Peyer's patch (tissue), 4 donors: ENCODE measurements around the gene ADISSP.

Source experiments
- POLR2A ChIP-seq, 2 donors: fragments of 450-650 bp; IDR thresholded peaks; one replicate each; pipeline ENCODE4 v1.5.1; 2017; ENCODE audit warnings: antibody characterized with exemption in 2 of 2, mild to moderate bottlenecking in 2 of 2, moderate library complexity in 2 of 2
- TF ChIP-seq, protein P1 (sequence below), 6 experiments: fragments of 450-650 bp in 4 of 6; fragments of 200-600 bp in 2 of 6; sonication (generic) in 1 of 6; IDR thresholded peaks; one replicate each; pipeline ENCODE4 v1.5.1; 2017 to 2019; ENCODE audit warnings: antibody characterized with exemption in 6 of 6, mild to moderate bottlenecking in 3 of 6, moderate library complexity in 1 of 6

DNA sequence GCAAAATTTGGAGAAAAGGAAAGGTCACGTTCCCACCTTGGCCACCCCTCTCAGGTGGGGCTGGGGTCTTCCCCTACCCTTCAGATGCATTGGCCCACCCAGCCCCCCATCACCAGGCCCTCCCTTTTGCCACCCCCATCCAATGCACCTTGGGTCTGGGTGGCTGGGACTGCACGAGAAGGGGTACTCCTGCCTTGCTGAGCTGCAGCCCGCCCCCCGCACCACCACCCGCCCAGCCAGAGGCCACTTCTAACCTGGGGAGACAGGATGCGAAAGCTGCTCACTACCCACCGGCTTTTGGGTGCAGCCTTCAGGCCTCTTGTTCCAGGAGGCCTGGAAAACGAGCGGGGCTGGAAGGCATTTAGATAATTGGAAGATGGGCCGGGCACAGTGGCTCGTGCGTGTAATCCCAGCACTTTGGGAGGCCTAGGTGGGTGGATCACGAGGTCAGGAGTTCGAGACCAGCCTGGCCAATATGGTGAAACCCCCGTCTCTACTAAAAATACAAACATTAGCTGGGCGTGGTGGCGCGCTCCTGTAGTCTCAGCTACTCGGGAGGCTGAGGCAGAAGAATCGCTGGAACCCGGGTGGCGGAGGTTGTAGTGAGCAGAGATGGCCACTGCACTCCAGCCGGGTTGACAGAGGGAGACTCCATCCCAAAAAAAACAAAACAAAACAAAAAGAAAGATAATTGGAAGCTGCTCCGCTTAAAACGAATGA lies 27.3 kb upstream of the ADISSP start:
- TF ChIP-seq POLR2A (IDR thresholded peaks at IDR 0.05): no peak
- TF ChIP-seq, protein P1, sequence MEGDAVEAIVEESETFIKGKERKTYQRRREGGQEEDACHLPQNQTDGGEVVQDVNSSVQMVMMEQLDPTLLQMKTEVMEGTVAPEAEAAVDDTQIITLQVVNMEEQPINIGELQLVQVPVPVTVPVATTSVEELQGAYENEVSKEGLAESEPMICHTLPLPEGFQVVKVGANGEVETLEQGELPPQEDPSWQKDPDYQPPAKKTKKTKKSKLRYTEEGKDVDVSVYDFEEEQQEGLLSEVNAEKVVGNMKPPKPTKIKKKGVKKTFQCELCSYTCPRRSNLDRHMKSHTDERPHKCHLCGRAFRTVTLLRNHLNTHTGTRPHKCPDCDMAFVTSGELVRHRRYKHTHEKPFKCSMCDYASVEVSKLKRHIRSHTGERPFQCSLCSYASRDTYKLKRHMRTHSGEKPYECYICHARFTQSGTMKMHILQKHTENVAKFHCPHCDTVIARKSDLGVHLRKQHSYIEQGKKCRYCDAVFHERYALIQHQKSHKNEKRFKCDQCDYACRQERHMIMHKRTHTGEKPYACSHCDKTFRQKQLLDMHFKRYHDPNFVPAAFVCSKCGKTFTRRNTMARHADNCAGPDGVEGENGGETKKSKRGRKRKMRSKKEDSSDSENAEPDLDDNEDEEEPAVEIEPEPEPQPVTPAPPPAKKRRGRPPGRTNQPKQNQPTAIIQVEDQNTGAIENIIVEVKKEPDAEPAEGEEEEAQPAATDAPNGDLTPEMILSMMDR (IDR thresholded peaks at IDR 0.05): no peak
